ENCODE results near the gene EDIL3.
A peak's percentile ranks its signal among the peaks of the same experiment; 100 is the strongest.

Gene EDIL3

DNA sequence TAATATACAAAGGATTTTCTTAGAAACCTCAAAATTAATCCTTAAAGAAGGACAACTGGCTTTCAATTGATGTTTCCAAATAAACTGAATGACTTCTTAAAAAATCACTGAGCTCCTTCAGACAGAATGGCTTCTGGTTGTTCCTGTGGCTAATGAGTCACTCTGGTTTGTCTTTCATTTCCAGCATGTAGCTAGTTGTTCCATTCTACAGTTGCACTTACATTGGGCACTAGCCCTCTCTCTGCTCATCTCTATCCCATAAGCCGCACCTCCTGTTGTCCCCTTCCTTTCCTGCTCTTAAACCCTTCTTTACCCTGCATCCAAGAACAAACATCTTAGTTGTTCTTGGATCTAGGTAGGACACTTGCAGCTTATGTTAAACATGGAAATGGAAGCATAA lies 428.8 kb downstream of the EDIL3 start:
- no CpG with 5 or more reads among the region's 1 CpG for WGBS (ENCODE audit: insufficient coverage, insufficient read length)
- no peak for DNase-seq (ENCODE audit: low read depth, low spot score)
- no peaks in the 10 kb centered on the region for H3K36me3 ChIP-seq (ENCODE audit: control insufficient read depth, insufficient read depth, low read length)
- H3K9me3 ChIP-seq (ENCODE audit: control insufficient read depth, insufficient read depth, low read length): no peaks in the 10 kb centered on the region
- no peaks in the 10 kb centered on the region for H3K4me1 ChIP-seq (ENCODE audit: control insufficient read depth, insufficient read depth, low read length)
- H3K27me3 ChIP-seq (ENCODE audit: control insufficient read depth, insufficient read depth, low read length): no peaks in the 10 kb centered on the region
- no peak overlapping the region for H3K4me3 ChIP-seq (ENCODE audit: low read length)
- H3K27ac ChIP-seq (ENCODE audit: low read length): no peak overlapping the region

DNA sequence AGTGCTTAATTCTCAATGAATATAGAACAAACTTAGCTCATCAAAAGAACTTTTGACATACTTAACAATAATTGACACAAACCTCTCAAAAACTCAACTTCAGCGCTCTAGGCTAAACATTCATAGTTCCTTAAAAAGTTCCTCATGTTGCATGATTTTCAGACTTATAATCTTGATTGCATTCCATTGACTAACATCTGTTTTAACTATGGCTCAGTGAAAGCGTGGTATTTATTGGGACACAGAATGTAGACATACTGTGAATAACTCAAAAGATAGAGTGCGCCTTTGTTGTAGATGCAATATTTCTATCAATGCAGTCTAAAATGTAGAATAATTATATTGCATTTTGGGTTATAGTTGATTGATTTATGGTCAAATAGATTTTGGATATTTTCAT lies 436.9 kb downstream of the EDIL3 start:
- Histone ChIP-seq H3K36me3 (ENCODE audit: control insufficient read depth, insufficient read depth, low read length) (no peaks in the 10 kb centered on the region), H3K27me3 (ENCODE audit: control insufficient read depth, insufficient read depth, low read length) (no peaks in the 10 kb centered on the region), H3K4me1 (ENCODE audit: control insufficient read depth, insufficient read depth, low read length) (no peaks in the 10 kb centered on the region), H3K27ac (ENCODE audit: low read length) (no peak overlapping the region), H3K9me3 (ENCODE audit: control insufficient read depth, insufficient read depth, low read length) (no peaks in the 10 kb centered on the region), H3K4me3 (ENCODE audit: low read length) (no peak overlapping the region)
- DNase-seq (ENCODE audit: low read depth, low spot score): no peak
- no CpG with 5 or more reads among the region's 3 CpGs for WGBS (ENCODE audit: insufficient coverage, insufficient read length)

DNA sequence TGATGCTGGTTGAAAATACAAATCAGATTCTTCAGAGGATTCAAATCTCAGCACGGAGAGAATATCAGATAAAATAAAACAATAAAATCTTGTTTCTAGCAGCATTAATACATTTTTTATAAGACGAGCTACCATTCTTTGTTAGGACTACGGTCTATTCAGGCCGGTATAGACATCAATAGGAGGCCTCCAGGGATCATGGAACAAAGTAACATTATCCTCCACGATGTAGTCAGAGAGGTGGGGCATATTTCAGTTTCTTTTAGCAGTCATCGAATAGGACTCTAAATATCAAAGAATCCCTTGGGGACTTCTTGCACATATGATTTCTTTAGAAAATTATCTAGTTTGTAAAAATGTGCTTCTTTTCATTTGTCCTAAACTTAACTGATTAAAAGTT lies 438.2 kb downstream of the EDIL3 start:
- H3K4me3 ChIP-seq (ENCODE audit: low read length): no peak overlapping the region
- no peaks in the 10 kb centered on the region for H3K27me3 ChIP-seq (ENCODE audit: control insufficient read depth, insufficient read depth, low read length)
- no peaks in the 10 kb centered on the region for H3K36me3 ChIP-seq (ENCODE audit: control insufficient read depth, insufficient read depth, low read length)
- WGBS (ENCODE audit: insufficient coverage, insufficient read length): no CpG with 5 or more reads among the region's 6 CpGs
- no peaks in the 10 kb centered on the region for H3K9me3 ChIP-seq (ENCODE audit: control insufficient read depth, insufficient read depth, low read length)
- no peak overlapping the region for H3K27ac ChIP-seq (ENCODE audit: low read length)
- no peaks in the 10 kb centered on the region for H3K4me1 ChIP-seq (ENCODE audit: control insufficient read depth, insufficient read depth, low read length)
- no peak for DNase-seq (ENCODE audit: low read depth, low spot score)

DNA sequence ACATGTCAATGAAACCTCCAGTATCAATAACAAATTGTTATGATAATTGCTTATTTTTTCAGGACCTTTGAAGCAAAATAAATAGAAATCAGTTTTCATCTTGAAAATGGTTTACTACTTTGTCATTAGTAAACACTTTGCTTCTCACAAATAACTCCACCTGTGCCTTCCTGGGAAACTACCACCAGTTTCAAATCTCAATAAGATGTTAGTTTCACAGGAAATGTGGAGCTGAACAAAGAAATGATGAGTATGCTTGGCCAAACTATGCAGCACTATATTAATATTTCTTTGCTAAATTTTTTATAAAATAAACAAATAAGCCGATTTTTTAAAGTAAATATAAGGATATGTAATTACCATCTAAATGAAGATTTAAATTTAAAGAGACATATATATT lies 442.5 kb downstream of the EDIL3 start:
- DNase-seq (ENCODE audit: low read depth, low spot score): no peak

DNA sequence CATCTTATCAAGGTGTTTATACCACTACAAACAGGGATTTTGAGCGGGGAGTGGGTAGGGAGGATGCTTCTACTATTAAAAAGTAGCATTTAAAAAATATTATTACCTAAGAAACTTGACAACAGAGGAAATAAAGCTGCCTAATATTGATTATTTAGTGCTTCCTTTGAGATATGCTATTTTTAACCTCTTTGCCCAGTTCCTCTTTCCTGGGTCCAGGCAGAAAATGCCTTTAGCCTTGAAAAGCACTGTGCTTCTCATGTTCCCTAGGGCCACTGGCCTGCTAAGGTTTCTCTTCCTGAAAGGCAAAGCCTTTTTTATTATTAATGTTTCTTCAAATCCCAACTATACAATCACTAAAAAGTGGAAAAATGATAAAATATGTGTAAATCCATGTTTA lies 446.8 kb downstream of the EDIL3 start:
- no peak overlapping the region for H3K4me3 ChIP-seq (ENCODE audit: low read length)
- no peaks in the 10 kb centered on the region for H3K36me3 ChIP-seq (ENCODE audit: control insufficient read depth, insufficient read depth, low read length)
- H3K9me3 ChIP-seq (ENCODE audit: control insufficient read depth, insufficient read depth, low read length): no peaks in the 10 kb centered on the region
- no peaks in the 10 kb centered on the region for H3K4me1 ChIP-seq (ENCODE audit: control insufficient read depth, insufficient read depth, low read length)
- WGBS (ENCODE audit: insufficient coverage, insufficient read length): no CpG with 5 or more reads among the region's 1 CpG
- no peaks in the 10 kb centered on the region for H3K27me3 ChIP-seq (ENCODE audit: control insufficient read depth, insufficient read depth, low read length)
- no peak for DNase-seq (ENCODE audit: low read depth, low spot score)
- no peak overlapping the region for H3K27ac ChIP-seq (ENCODE audit: low read length)

More for the DNA sequence above, 442.5 kb downstream of the EDIL3 start:
- H3K4me3 ChIP-seq (ENCODE audit: low read length): no peak overlapping the region
- no peaks in the 10 kb centered on the region for H3K36me3 ChIP-seq (ENCODE audit: control insufficient read depth, insufficient read depth, low read length)
- no CpG with 5 or more reads among the region's 1 CpG for WGBS (ENCODE audit: insufficient coverage, insufficient read length)
- no peaks in the 10 kb centered on the region for H3K27me3 ChIP-seq (ENCODE audit: control insufficient read depth, insufficient read depth, low read length)
- H3K4me1 ChIP-seq (ENCODE audit: control insufficient read depth, insufficient read depth, low read length): no peaks in the 10 kb centered on the region
- no peak overlapping the region for H3K27ac ChIP-seq (ENCODE audit: low read length)
- no peaks in the 10 kb centered on the region for H3K9me3 ChIP-seq (ENCODE audit: control insufficient read depth, insufficient read depth, low read length)

DNA sequence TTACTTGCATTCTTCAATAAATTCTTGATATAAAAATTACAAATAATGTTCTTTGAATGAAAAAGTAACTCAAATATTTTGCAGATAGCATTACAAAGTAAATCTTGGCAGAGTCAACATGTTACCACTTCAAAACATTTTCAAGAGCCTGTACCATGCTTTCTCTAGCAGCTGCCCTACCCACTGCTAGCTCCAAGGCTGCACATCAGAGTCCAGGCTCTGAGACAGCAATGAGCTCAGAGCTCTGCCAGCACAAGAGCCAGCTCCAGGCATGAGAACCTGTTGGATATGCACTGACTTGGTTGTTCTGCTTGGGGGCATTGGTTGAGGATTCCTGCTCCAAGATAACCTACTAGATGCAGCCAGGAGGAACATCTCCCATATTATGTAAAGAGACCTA lies 452.7 kb downstream of the EDIL3 start:
- no peak for DNase-seq (ENCODE audit: low read depth, low spot score)
- H3K36me3 ChIP-seq (ENCODE audit: control insufficient read depth, insufficient read depth, low read length): no peaks in the 10 kb centered on the region
- no peak overlapping the region for H3K4me3 ChIP-seq (ENCODE audit: low read length)
- no peaks in the 10 kb centered on the region for H3K4me1 ChIP-seq (ENCODE audit: control insufficient read depth, insufficient read depth, low read length)
- H3K27me3 ChIP-seq (ENCODE audit: control insufficient read depth, insufficient read depth, low read length): no peaks in the 10 kb centered on the region
- no peaks in the 10 kb centered on the region for H3K9me3 ChIP-seq (ENCODE audit: control insufficient read depth, insufficient read depth, low read length)
- no peak overlapping the region for H3K27ac ChIP-seq (ENCODE audit: low read length)

DNA sequence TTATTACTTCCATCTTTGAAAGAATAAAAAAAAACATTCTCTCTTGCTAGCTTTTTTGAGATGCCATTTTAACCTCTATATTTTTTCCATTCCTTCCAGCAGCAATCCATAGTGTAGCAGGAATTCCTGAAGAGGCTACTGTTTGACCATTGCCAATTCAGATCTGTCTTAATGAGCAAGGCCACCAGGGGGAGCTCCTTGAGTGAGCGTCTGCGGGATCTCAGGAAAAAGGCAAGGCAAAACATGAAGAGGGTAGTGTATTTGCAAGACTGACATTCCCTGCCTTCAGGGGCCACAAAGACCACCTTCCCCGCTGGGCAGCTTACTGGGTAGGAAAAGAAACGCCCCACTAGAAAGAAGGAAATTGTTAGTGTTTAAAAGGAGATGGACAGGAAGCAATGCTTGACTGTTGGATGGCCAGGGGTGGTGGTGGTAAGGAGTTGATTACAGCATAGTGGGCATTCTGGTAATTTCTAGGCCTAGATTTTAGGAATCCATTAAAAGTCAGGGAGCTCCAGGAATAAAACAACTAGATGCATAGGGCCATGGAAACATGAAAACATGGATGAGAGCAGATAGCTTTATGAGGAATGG lies 457.4 kb downstream of the EDIL3 start:
- WGBS (ENCODE audit: insufficient coverage, insufficient read length): no CpG with 5 or more reads among the region's 4 CpGs
- peak; percentile 76 for DNase-seq (ENCODE audit: low read depth, low spot score)
- Histone ChIP-seq H3K4me3 (ENCODE audit: low read length) (no peak overlapping the region), H3K36me3 (ENCODE audit: control insufficient read depth, insufficient read depth, low read length) (no peaks in the 10 kb centered on the region), H3K27me3 (ENCODE audit: control insufficient read depth, insufficient read depth, low read length) (no peaks in the 10 kb centered on the region), H3K9me3 (ENCODE audit: control insufficient read depth, insufficient read depth, low read length) (no peaks in the 10 kb centered on the region), H3K4me1 (ENCODE audit: control insufficient read depth, insufficient read depth, low read length) (no peaks in the 10 kb centered on the region), H3K27ac (ENCODE audit: low read length) (no peak overlapping the region)

DNA sequence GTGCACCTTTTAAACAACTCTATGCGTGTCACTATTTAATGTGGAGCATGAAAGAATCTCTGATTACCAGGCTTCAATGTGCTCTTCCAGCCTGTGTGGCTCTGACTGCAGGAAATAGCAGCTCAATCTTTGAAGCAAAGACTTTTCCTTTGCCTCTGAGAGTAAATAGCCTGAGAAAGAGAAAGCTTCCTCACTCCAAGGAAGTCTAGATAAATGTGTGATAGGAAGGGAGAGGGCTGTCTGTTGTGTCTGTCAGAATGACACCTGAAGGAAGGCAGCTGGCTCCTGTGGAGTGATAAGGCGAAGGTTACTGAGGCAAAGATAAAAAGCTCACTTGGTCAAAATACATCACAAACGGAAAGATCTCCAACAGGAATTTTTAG lies 458.7 kb downstream of the EDIL3 start:
- Histone ChIP-seq H3K27me3 (ENCODE audit: control insufficient read depth, insufficient read depth, low read length) (no peaks in the 10 kb centered on the region), H3K9me3 (ENCODE audit: control insufficient read depth, insufficient read depth, low read length) (no peaks in the 10 kb centered on the region), H3K36me3 (ENCODE audit: control insufficient read depth, insufficient read depth, low read length) (no peaks in the 10 kb centered on the region), H3K27ac (ENCODE audit: low read length) (no peak overlapping the region), H3K4me1 (ENCODE audit: control insufficient read depth, insufficient read depth, low read length) (no peaks in the 10 kb centered on the region), H3K4me3 (ENCODE audit: low read length) (no peak overlapping the region)
- no CpG with 5 or more reads among the region's 3 CpGs for WGBS (ENCODE audit: insufficient coverage, insufficient read length)
- DNase-seq (ENCODE audit: low read depth, low spot score): no peak

DNA sequence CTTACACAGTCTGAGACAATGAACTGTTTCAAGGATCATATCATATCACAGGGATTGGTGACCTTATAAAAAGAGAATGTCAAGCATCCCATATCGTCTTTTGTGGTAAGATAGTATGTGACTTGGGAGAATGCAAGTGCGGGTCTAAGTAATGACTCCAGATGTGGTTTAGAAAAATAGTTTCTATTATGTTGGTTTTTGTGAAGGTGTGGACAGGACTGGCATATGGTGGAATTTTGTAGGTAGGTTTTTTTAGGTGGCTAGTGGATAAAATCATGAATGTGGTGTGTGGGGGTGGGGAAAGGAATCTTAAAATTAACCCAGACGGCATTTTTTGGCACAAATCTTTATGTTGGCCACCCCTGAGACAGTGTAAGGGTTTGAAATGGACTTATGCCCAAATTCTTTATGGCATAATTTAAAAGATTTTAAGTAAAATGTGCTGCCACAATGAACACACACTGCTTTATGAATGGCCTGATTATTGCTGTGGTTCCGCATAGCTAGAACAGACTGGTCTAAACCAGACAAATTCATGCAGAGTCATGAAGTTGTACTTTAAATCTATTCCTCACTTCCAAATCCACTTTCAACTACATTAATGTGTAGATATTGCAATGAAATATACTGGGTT lies 459.2 kb downstream of the EDIL3 start:
- H3K4me1 ChIP-seq (ENCODE audit: control insufficient read depth, insufficient read depth, low read length): no peaks in the 10 kb centered on the region
- no peaks in the 10 kb centered on the region for H3K27me3 ChIP-seq (ENCODE audit: control insufficient read depth, insufficient read depth, low read length)
- no peak overlapping the region for H3K27ac ChIP-seq (ENCODE audit: low read length)
- H3K9me3 ChIP-seq (ENCODE audit: control insufficient read depth, insufficient read depth, low read length): no peaks in the 10 kb centered on the region
- H3K36me3 ChIP-seq (ENCODE audit: control insufficient read depth, insufficient read depth, low read length): no peaks in the 10 kb centered on the region
- H3K4me3 ChIP-seq (ENCODE audit: low read length): no peak overlapping the region
- WGBS (ENCODE audit: insufficient coverage, insufficient read length): no CpG with 5 or more reads among the region's 4 CpGs
- no peak for DNase-seq (ENCODE audit: low read depth, low spot score)

DNA sequence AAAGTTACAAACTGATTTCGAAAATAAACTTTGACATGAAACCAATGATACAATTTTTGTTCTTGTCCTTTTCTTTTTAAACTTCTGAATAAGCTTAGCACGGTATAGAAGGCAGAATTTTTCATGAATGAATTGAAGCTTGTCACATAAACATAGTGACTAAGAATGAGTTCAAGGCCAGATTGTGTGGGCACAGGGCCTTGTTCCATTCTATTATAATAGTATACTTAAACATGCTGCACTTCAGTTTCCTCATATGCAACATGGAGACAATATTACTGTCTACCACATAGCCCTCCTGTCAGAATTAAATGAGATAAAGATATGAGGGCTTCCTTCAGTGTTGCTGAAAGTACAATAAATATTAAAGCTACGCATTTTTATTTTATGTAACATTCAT lies 459.8 kb downstream of the EDIL3 start:
- no peaks in the 10 kb centered on the region for H3K27me3 ChIP-seq (ENCODE audit: control insufficient read depth, insufficient read depth, low read length)
- no peaks in the 10 kb centered on the region for H3K36me3 ChIP-seq (ENCODE audit: control insufficient read depth, insufficient read depth, low read length)
- H3K27ac ChIP-seq (ENCODE audit: low read length): no peak overlapping the region
- H3K4me1 ChIP-seq (ENCODE audit: control insufficient read depth, insufficient read depth, low read length): no peaks in the 10 kb centered on the region
- no peak overlapping the region for H3K4me3 ChIP-seq (ENCODE audit: low read length)
- no peak for DNase-seq (ENCODE audit: low read depth, low spot score)
- WGBS (ENCODE audit: insufficient coverage, insufficient read length): no CpG with 5 or more reads among the region's 3 CpGs
- H3K9me3 ChIP-seq (ENCODE audit: control insufficient read depth, insufficient read depth, low read length): no peaks in the 10 kb centered on the region

DNA sequence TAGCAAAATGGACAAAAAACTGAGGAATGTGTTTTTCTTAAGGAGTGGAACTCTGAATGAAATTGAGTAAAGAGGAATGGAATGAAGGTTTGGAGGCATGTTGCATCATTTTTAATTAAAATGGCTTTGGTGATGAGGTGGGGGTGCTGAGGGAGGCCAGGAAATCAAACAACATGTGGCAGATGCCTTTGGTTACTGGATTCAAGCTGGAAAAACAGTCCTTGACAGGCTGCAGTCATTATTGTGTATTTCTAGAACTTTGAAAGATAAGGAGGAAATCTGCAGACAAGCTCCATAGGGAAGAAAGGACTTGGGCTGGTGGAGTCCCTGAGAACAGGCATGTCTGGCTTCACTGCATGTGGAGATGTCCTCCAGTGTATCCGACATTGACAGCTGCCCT lies 460.5 kb downstream of the EDIL3 start:
- Histone ChIP-seq H3K36me3 (ENCODE audit: control insufficient read depth, insufficient read depth, low read length) (no peaks in the 10 kb centered on the region), H3K27me3 (ENCODE audit: control insufficient read depth, insufficient read depth, low read length) (no peaks in the 10 kb centered on the region), H3K9me3 (ENCODE audit: control insufficient read depth, insufficient read depth, low read length) (no peaks in the 10 kb centered on the region), H3K27ac (ENCODE audit: low read length) (no peak overlapping the region), H3K4me3 (ENCODE audit: low read length) (no peak overlapping the region), H3K4me1 (ENCODE audit: control insufficient read depth, insufficient read depth, low read length) (no peaks in the 10 kb centered on the region)
- no peak for DNase-seq (ENCODE audit: low read depth, low spot score)
- no CpG with 5 or more reads among the region's 1 CpG for WGBS (ENCODE audit: insufficient coverage, insufficient read length)

Data from iPS DF 6.9 (cell line).